Right ventricle myocardium superior (tissue), 1 donor: ENCODE measurements around the gene DNAJC17. TPM values are rescaled to one million over a fixed set of nuclear protein-coding genes. Genes with fewer than 3 reads are reported as not detected.

Experiments
- ATAC-seq: fragments of 200-7000 bp; cut with Tn5 transposase; one replicate; pipeline ENCODE4 v1.9.1; 2020; ENCODE audit warnings: mild to moderate bottlenecking; ENCODE audit not compliant: poor library complexity
- DNase-seq: peaks from one replicate; pipeline ENCODE4 v3.0.0-alpha.2; 2020
- intact Hi-C: fragments of 100-400 bp; cut with DNase I; formaldehyde crosslinking; loops from one replicate; pipeline ENCODE4 v1.11.2; 2022
- long read RNA-seq: library from polyadenylated mRNA; unstranded; transcript quantifications from one replicate; pipeline ENCODE4 v2.0.0, GENCODE V29; 2021
- total RNA-seq: library from RNA; stranded (reverse); fragmentation: NEBNext Ultra II Directional; extraction: Animal tissue kit (Norgen Biotek cat#: 25700); gene quantifications from one replicate; pipeline ENCODE4 v1.2.1, GENCODE V29; 2021
- donor health status: DM: no; HTN: yes; CAD: no; lungs with severe emphysema.

The DNAJC17 gene
- 16.1 TPM for total RNA-seq
- long read RNA-seq, transcript DNAJC17-201 (11 exons, 3,731 nt) = major isoform, 7 of 11 reads
- long read RNA-seq, partial matches to known transcripts = 0 of 11 reads
- long read RNA-seq, other reads (novel, unspliced or antisense) = 4 of 11 reads

GRCh38 chr15:40807028-40807887, at the start of gene DNAJC17, which contains the start of gene ZFYVE19:
DNAJC17 (minus strand) TSS chr15:40807473; CDS start chr15:40807446, 27 bp downstream.
ZFYVE19 (plus strand) TSS chr15:40807089; CDS start chr15:40807590, 501 bp downstream.
- ATAC-seq (peak; percentile 99), DNase-seq (peak; percentile 98)
- intact Hi-C loops = no loop called here

DNA sequence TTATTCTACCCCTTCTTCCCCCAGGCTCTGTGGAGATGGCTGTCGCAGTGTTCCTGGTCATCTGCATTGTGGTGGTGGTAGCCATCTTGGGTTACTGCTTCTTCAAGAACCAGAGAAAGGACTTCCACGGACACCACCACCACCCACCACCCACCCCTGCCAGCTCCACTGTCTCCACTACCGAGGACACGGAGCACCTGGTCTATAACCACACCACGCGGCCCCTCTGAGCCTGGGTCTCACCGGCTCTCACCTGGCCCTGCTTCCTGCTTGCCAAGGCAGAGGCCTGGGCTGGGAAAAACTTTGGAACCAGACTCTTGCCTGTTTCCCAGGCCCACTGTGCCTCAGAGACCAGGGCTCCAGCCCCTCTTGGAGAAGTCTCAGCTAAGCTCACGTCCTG, 49.5 kb upstream of the DNAJC17 start:
- DNase-seq = no peak
- intact Hi-C loops = loop anchor here (5.0 to 10.0 kb wide), 2 partner anchors 36 to 328 kb away; partner anchors contain the start of gene VPS18
- ATAC-seq = no peak

GRCh38 chr15:40855706-40856234, 48.5 kb upstream of the DNAJC17 start:
- intact Hi-C loops = loop anchor here (5.0 to 10.0 kb wide), 2 partner anchors 37 to 329 kb away; partner anchors contain the start of gene VPS18
- DNase-seq (no peak), ATAC-seq (no peak)

DNA sequence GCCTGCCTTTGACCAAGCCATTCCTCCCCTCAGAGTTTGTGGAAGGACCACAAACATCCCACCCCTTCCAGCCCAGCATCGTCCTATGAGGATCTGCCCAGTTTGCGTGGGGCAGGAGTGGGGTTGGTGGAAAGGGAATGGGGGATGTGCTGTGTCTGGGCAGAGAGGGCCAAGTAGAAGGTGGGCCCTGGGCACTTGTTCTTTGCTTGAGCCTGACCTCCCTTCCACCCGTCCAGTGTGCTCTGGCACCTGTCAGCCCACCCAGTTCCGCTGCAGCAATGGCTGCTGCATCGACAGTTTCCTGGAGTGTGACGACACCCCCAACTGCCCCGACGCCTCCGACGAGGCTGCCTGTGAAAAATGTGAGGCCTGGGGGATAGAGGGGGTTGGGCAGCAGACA, 46.9 kb upstream of the DNAJC17 start:
- DNase-seq (no peak), ATAC-seq (no peak)
- intact Hi-C loops = loop anchor here (10.0 kb wide), 1 partner anchor 331 kb away; no protein-coding TSS in a partner anchor

GRCh38 chr15:40853241-40853890, 46.1 kb upstream of the DNAJC17 start:
- intact Hi-C loops = loop anchor here (10.0 kb wide), 1 partner anchor 331 kb away; no protein-coding TSS in a partner anchor
- DNase-seq (no peak), ATAC-seq (no peak)

DNA sequence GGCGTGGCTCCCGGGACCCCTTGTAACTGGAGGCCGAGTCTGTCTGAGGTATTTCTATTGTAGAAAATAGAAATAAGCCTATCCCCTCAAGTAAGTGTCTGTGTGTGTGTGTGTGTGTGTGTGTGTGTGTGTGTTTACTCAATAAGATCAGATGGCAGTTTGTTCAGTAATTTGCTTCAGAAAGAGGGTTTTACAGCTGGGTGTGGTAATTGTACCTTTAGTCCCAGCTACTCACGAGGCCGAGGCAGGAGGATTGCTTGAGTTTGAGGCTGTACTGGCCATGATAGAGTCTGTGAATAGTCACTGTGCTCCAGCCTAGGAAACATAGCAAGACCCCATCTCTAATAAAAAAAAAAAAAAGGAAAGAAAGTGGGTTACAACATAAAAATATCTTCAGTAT, 45.3 kb upstream of the DNAJC17 start:
- DNase-seq (no peak), ATAC-seq (no peak)
- intact Hi-C loops = loop anchor here (10.0 kb wide), 1 partner anchor 332 kb away; no protein-coding TSS in a partner anchor

DNA sequence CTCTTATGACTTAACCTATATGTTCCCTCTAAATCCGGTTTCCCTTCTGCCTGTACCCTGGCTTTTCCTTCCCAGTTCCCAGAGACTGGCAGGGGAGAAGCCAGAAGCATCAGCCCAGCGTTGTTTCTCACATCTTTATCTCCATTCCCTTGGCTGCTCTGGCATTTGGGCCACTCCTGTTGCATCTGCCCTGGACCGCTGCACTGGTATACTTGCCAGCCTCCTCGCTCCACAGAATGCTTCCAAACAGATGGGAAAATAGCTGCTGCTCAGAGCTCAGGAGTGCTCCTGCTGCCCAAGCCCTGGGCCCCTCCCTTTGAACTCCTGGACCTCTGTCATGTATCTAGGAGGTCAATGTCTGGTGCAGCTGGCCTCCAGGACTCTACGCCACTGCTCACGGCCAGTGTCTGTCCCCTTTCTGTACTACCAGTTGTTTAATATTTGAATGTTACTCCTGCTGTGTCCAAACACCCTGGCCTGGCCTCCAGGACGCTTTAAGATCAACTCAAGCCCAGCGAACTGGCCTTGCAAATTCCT, 43.4 kb upstream of the DNAJC17 start:
- DNase-seq = no peak
- no peak for ATAC-seq
- intact Hi-C loops = loop anchor here (10.0 kb wide), 1 partner anchor 334 kb away; no protein-coding TSS in a partner anchor

DNA sequence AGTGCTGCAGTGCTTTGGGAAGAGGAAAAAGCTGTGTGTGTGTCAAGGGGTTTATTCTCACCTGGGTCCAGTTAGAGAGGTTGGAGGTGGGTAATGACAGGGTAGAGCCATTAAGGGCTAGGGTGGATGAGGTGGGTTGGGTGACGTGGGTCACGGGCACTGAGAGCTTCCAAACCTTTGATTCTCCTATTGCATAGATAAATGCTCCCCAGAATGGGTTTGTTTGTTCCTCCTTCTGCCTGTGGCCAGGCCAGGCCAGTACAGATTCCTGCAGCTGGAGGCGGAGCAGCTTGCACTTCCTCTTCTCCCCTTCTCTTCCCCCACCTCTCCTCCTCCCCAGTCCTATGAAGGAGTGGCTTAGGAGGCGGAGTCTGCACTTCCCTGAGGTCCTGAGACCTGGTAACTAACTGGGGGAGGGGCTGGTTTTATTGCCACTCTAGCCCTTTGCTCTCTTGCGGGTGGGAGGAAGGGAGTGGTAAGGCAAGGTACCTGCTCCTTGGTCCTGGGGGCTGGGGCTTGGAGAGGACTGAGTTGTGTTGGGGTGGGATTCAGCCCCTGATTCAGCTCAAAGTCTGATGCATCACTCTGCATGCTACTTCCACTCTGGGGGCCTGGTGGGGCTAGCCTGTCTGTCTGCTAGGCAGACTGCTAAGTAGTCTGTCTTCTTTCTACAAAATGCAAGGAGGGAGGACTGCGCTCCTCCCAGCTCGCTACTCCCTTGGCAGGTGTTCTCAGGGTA, 40.1 kb upstream of the DNAJC17 start:
- intact Hi-C loops = no loop called here
- DNase-seq (peak; percentile 70), ATAC-seq (peak; percentile 76)

DNA sequence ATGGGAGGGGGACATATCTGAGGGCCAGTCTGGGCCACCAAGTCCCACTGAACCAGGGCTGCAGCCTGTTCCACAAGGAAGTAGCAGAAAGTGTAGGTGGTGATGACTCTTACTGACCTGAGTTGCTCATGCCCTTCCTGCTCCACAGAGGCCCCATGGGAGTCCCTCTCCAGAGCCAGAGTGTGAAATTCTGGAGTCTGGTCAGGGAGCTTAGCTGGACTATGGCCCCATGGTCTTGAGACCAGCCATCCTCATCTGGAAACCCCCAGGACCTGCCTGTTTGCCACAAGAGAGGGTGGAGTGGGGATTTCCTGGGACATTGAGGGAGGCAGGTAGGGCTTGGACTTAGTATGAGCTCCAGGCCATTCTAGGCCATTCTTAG, 39.6 kb upstream of the DNAJC17 start:
- intact Hi-C loops = no loop called here
- DNase-seq = no peak
- ATAC-seq = no peak

GRCh38 chr15:40845511-40846284, 38.4 kb upstream of the DNAJC17 start:
- ATAC-seq (no peak), DNase-seq (no peak)
- intact Hi-C loops = no loop called here

DNA sequence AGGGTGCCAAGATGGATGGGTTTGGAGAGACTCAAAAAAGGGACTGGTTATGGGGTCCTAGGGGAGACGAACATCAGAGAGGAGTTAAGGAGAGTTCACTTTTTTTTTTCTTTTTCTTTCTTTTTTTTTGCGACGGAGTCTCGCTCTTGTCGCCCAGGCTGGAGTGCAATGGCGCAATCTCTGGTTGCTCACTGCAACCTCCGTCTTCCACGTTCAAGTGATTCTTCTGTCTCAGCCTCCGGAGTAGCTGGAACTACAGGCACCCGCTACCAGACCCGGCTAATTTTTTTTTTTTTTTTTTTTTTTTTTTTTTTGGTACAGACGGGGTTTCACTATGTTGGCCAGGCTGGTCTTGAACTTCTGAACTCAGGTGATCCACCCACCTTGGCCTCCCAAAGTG, 37.8 kb upstream of the DNAJC17 start:
- DNase-seq (no peak), ATAC-seq (no peak)
- intact Hi-C loops = no loop called here

GRCh38 chr15:40844696-40845030, 37.4 kb upstream of the DNAJC17 start:
- intact Hi-C loops = no loop called here
- DNase-seq = peak; percentile 60
- peak; percentile 41 for ATAC-seq

GRCh38 chr15:40843885-40844695, 36.8 kb upstream of the DNAJC17 start, which contains the start of gene SPINT1:
SPINT1 (plus strand) TSS chr15:40844048; CDS start chr15:40844555, 507 bp downstream.
- ATAC-seq (peak; percentile 55), DNase-seq (peak; percentile 52)
- intact Hi-C loops = no loop called here

DNA sequence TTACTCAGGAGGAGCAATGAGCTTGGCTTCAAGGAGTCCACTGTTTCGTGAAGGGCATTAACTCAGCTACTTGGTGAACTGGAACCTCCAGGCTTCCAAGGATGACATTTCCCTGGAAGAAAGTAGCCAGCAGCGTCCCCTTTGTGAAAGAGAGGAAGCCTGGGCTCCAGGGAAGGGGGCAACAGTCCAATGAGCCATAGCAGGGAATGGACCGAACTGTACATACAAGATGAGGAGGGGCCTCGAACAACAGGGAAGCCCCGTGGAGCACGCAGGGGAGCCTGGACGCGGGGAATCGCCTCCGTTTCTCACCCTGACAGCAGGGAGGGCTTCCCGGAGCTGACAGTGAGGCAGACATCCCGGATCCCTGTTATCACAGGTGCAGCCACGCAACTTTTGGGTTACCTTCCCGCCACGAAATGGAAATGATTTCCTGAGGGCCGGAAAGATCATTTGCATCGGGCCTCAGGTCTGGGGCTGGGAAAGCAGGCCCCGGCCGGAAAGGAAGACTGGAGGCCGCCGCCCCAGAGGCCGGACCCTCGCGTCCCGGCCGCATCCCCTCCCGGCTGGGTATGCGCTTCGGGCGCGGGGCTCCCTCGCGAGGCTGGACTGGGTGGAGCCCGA, 36.1 kb upstream of the DNAJC17 start:
- intact Hi-C loops = no loop called here
- DNase-seq (no peak), ATAC-seq (no peak)

- DNase-seq = no peak
- intact Hi-C loops = no loop called here
- ATAC-seq = no peak
These were observed 34.5 kb upstream of the DNAJC17 start for GRCh38 chr15:40841741-40842140.

DNA sequence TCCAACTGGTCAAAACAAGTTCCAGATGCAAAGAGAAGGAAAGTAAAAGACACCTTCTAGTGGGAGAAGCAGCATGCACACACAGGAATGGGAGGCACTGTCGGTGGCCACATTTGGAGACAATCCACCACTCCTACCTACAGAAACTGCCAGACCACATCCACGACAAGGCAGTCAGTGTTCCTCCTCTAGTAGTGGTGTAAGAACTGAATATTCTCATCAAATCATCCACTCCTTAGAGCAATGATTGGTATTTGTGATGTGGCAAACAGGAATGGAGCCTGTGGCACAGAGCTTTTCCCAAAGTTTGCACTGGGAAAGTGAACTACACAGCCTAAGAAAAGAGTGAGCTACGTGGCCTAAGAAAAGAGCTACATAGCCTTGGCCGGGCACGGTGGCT, 31.5 kb upstream of the DNAJC17 start:
- ATAC-seq (no peak), DNase-seq (no peak)
- intact Hi-C loops = no loop called here
